ENCODE measurements around the gene CHRNA4.
"Not testable (repeated sequence)": the region's sequence is repeated elsewhere in the genome, so short reads cannot be mapped to it uniquely, and the experiment has no call there.

The CHRNA4 gene

DNA sequence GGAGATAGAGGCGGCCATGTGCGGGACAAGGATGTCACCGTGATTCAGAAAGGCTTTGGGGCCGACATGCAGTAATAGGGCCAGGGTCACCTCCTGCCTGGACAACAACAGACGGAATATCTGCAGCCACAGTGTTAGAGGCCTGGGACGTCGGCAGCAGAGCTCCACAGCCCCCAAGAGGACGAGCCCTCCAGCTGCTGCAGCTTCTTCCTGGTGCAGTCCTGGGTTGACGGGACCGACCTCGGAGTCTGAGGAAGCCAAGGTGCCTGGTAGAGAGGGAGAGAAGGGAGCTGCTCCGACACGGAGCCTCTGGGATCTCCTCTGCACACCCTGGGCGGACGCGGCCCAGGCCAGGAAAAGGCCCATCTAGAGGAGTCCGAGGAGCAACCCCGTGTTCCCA lies 23.2 kb upstream of the CHRNA4 start:
- ChIA-PET POLR2A (no interaction called here), CTCF (no interaction called here)
- no peak for DNase-seq (ENCODE audit: extremely low spot score)
- TF ChIP-seq ELF4 (IDR thresholded peaks at IDR 0.05), result no peak
- TF ChIP-seq SUZ12 (IDR thresholded peaks at IDR 0.05), result no peak
- TF ChIP-seq BHLHE40 (IDR thresholded peaks at IDR 0.05; ENCODE audit: borderline replicate concordance), result no peak
- no peak for TF ChIP-seq SP1 (IDR thresholded peaks at IDR 0.05)
- no peak for TF ChIP-seq FOXA1 (IDR thresholded peaks at IDR 0.05)
- TF ChIP-seq LEF1 (IDR thresholded peaks at IDR 0.05; ENCODE audit: borderline replicate concordance), result no peak
- no peak for TF ChIP-seq ZNF384 (IDR thresholded peaks at IDR 0.05)
- no peak for TF ChIP-seq ARNT (IDR thresholded peaks at IDR 0.05)
- TF ChIP-seq L3MBTL2 (conservative IDR thresholded peaks at IDR 0.05), result no peak
- no peak for TF ChIP-seq NFRKB (IDR thresholded peaks at IDR 0.05)
- no peak for TF ChIP-seq FOXM1 (IDR thresholded peaks at IDR 0.05; ENCODE audit: borderline replicate concordance)
- TF ChIP-seq CTBP1 (IDR thresholded peaks at IDR 0.05; ENCODE audit: borderline replicate concordance), result no peak
- TF ChIP-seq FOXK2 (IDR thresholded peaks at IDR 0.05), result no peak
- TF ChIP-seq, protein P1, sequence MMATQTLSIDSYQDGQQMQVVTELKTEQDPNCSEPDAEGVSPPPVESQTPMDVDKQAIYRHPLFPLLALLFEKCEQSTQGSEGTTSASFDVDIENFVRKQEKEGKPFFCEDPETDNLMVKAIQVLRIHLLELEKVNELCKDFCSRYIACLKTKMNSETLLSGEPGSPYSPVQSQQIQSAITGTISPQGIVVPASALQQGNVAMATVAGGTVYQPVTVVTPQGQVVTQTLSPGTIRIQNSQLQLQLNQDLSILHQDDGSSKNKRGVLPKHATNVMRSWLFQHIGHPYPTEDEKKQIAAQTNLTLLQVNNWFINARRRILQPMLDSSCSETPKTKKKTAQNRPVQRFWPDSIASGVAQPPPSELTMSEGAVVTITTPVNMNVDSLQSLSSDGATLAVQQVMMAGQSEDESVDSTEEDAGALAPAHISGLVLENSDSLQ (IDR thresholded peaks at IDR 0.05), result no peak
- TF ChIP-seq TARDBP (IDR thresholded peaks at IDR 0.05), result no peak
- TF ChIP-seq HDGF (IDR thresholded peaks at IDR 0.05; ENCODE audit: borderline replicate concordance), result no peak

DNA sequence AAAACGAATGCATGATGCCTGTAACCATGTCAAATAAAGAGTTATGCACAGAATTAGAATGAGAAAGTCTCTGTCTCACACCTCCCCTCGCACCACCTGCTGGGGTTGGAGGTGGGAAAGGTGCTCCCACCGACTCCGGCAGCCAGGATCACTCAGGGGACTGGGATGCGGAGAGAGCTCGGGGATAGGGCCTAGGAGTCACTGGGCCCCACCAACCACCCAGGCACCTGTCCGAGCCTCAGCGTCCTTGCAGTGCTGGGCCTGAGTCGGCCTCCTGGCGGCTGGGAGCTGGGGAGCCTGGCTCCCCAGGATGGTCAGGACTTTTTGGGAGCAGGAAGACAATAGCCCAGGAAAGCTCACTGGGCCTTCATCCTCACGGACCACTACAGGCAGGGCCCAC lies 22.4 kb upstream of the CHRNA4 start:
- no peak for TF ChIP-seq CTBP1 (IDR thresholded peaks at IDR 0.05; ENCODE audit: borderline replicate concordance)

DNA sequence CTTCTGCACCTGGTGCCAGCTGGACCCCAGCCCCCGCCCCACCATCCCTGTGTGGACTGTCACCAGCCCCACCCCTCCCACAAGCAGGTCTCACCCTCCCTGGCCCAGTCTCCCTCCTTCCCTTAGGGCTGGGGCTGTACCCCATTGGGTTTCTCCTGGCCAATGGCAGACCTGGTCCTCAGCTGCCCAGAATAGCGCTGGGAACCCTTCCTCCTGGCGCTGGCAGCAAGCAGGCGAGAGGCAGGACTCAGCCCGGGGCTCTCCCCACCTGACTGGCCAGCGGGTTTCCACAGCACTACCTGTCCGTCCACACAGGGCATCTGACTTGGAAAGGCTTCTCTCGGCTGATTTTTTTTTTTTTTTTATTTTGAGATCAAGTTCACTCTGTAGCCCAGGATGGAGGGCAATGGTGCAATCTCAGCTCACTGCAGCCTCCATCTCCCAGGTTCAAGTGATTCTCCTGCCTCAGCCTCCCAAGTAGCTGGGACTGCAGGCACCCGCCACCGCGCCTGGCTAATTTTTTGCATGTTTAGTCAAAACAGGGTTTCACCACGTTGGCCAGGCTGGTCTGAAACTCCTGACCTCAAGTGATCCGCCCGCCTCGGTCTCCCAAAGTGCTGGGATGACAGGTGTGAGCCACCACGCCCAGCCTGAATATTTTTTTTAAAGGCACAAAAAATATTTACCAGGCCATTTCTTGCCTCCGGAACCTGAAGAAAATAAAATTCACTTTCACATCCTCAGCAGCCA lies 21.6 kb upstream of the CHRNA4 start:
- CTCF ChIA-PET, result interaction anchor here (0.7 to 3.8 kb wide), 10 partner anchors 11 to 159 kb away, joined by 3 to 44 read pairs (median 4); no protein-coding TSS in a partner anchor
- TF ChIP-seq, protein P1 (IDR thresholded peaks at IDR 0.05), result no peak
- TF ChIP-seq SP1 (IDR thresholded peaks at IDR 0.05) (no peak), TARDBP (IDR thresholded peaks at IDR 0.05) (no peak), L3MBTL2 (conservative IDR thresholded peaks at IDR 0.05) (no peak), FOXA1 (IDR thresholded peaks at IDR 0.05) (no peak), FOXK2 (IDR thresholded peaks at IDR 0.05) (no peak), LEF1 (IDR thresholded peaks at IDR 0.05; ENCODE audit: borderline replicate concordance) (no peak), HDGF (IDR thresholded peaks at IDR 0.05; ENCODE audit: borderline replicate concordance) (no peak), NFRKB (IDR thresholded peaks at IDR 0.05) (no peak), SUZ12 (IDR thresholded peaks at IDR 0.05) (no peak), ELF4 (IDR thresholded peaks at IDR 0.05) (no peak), CTBP1 (IDR thresholded peaks at IDR 0.05; ENCODE audit: borderline replicate concordance) (no peak)
- POLR2A ChIA-PET, result no interaction called here
- no peak for DNase-seq (ENCODE audit: extremely low spot score)

More for the DNA sequence above, 22.4 kb upstream of the CHRNA4 start:
- ChIA-PET POLR2A (no interaction called here), CTCF (interaction anchor here (3.8 kb wide), 1 partner anchor 74 kb away, joined by 44 read pairs; no protein-coding TSS in a partner anchor)
- DNase-seq (ENCODE audit: extremely low spot score), result no peak

DNA sequence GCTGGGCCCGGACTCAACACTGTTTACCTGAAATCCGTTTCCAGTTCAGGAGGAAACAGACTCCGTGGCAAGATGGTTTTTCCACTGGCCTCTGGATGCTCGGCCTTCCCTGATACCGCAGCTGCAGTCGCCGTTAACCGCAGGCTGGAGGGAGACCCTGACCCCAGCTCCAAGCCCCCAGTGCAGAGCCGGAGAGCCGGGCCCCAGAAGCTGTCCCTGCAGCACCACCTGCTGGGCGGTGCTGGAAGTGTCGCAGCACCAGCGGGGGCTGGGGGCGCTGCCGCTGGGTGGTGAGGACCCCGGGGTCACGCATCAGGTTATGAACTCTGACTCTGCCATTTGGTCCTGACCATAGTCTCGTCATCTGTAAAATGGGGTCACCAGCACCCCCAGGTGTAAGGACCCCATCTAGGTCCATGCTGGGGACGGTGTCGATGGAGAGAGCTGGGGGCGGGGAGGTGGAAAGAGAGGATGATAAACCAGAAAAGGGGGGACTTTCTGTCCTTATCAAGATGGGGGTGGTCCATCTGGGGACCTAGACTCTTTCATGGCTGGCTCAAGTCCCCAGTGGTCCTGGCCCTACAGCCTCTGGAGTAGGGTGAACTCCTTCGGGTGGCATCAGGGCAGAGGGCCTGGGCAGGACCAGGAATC lies 20.8 kb upstream of the CHRNA4 start:
- CTCF ChIA-PET, result interaction anchor here (0.6 to 3.8 kb wide), 13 partner anchors 11 to 322 kb away, joined by 3 to 44 read pairs (median 4); no protein-coding TSS in a partner anchor
- DNase-seq (ENCODE audit: extremely low spot score), result peak; percentile 76
- POLR2A ChIA-PET, result interaction anchor here (1.0 kb wide), 1 partner anchor 73 kb away, joined by 3 read pairs; no protein-coding TSS in a partner anchor
- TF ChIP-seq FOXM1 (IDR thresholded peaks at IDR 0.05; ENCODE audit: borderline replicate concordance) (peak; percentile 48; the same call in 1 of the 2 replicates), ZNF384 (IDR thresholded peaks at IDR 0.05) (no peak)

DNA sequence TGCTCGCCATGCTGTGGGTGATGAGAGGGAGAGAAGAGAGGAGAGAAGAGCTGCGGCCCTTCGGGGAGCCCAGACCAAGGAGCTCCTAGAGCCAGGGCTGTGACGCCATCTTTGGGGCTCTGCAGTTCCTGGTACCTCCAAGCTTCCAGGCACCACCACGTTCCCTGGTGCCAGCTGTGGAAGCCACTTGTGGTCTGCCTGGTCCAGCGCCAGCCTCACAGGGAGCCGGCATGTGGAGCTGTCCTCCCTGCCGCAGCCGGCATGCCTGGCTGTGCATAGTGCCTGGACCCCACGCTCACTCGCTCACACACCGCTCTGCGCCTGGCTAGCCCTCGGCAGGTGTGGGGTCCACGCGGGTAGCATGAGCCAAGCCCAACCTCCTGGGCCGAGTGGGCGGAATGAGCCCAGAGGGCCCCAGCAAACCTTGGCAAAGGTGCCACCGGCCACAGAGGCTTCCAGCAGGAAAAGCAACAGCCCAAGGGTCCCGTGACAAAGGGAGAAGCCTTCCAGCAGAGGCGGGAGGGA lies 19.3 kb upstream of the CHRNA4 start:
- POLR2A ChIA-PET, result no interaction called here

DNA sequence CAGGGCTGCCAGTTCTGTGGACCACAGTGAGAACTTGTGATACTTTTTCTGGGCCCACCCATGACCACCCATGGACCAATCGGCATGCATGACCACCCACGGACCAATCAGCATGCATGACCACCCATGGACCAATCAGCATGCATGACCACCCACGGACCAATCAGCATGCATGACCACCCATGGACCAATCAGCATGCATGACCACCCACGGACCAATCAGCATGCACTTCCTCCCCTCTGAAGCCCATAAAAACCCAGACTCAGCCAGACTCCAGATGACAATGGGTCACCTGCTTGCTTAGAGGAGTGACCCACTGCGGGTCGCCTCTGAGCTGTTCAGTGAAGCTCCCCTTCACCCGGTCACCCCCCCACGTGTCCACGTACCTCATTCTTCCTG lies 18.7 kb upstream of the CHRNA4 start:
- POLR2A ChIA-PET; DNase-seq (ENCODE audit: extremely low spot score): not testable (repeated sequence)
- CTCF ChIA-PET, result interaction anchor here (0.7 to 3.8 kb wide), 2 partner anchors 46 to 71 kb away, joined by 3 to 44 read pairs; no protein-coding TSS in a partner anchor

More for the DNA sequence above, 19.3 kb upstream of the CHRNA4 start:
- TF ChIP-seq, protein P1 (IDR thresholded peaks at IDR 0.05), result no peak
- TF ChIP-seq FOXM1 (IDR thresholded peaks at IDR 0.05; ENCODE audit: borderline replicate concordance) (no peak), SUZ12 (IDR thresholded peaks at IDR 0.05) (no peak), NFRKB (IDR thresholded peaks at IDR 0.05) (no peak)
- DNase-seq (ENCODE audit: extremely low spot score), result no peak
- CTCF ChIA-PET, result interaction anchor here (0.6 to 3.8 kb wide), 6 partner anchors 10 to 89 kb away, joined by 3 to 44 read pairs (median 5); no protein-coding TSS in a partner anchor
